ENCODE results near the gene MRPL36.

MRPL36 gene

DNA sequence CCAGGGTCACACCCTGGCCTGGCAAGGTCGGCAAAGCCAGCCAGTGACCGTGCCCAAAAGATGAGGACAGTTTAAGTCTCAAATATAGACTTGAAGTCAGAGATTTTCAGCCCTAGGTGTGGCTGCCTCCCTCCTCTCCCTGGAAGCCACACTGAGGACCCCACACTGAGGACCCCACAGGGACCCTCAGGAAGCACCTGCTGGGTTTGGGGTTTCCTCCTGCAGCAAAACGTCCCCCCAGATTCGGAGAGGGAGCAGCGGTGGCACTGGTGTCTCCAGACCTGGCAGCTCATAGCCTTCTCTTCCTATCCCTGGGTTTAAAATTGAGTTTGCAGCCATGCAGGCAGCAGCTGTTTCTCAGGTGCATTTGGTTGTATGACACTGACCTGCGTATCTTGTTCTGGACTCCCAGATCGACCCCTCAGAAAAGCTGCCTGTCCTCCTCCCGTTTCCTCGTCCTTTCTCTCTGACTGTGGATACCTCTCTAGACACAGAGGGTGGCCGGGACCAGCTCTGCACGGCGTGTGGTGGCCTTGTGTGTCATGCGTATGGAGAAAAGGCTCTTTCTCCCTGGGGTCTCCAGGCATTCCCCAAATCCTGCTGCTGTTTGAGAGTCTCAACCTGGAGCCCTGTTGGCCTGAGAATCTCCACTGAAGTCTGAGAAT is 36.6 kb downstream of the MRPL36 start:
- DNase-seq, result no peak

DNA sequence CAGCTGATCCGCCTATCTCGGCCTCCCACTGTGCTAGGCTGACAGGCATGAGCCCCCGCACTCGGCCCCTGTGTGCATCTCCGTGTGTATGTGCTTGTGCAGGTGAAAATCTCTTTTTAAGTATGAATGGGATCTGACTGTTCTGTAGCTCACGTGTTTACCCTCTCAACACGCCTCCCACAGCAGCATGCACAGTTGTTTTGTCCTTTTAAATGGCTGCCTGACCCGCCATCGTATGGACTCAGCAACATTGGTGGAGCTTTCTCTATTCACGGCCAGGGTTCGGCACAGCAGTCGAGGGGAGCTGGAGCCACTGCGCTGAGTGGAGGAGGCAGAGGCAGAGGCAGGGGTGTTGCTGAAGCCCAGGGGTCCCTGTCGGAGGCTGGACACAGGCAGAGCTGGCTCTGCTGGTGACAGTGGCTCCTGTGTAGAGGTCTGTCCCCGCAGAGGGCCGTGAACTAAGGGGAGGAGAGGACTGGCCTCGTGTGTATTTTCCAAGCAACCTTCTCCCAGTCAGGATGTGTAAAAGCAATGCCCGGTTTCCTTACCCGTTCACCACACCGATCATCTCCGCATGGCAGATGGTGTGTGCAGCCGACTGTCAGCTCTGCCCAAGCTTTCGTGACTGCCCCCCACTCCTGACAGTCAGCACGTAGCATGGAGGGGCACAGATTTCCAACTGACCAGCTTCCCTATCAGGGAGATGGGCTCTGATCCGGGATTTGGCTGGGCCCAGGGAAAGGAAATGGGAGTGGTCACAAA is 37.3 kb downstream of the MRPL36 start:
- DNase-seq, result no peak

DNA sequence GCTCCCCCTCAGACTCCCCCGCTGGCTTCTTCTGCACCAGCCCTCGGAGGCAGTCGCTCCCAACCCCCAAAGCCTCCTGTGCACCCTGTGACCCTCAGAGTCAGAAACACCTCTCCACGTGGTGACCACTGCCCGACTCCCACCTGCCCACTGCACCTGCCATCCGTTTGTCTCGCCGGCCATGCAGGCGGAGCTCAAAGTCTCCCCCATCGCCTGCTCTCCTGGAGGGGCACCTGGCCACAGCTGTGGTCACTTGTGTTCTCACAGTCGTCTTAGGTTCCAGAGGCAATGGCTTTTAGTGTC is 38.2 kb downstream of the MRPL36 start:
- no peak for DNase-seq

DNA sequence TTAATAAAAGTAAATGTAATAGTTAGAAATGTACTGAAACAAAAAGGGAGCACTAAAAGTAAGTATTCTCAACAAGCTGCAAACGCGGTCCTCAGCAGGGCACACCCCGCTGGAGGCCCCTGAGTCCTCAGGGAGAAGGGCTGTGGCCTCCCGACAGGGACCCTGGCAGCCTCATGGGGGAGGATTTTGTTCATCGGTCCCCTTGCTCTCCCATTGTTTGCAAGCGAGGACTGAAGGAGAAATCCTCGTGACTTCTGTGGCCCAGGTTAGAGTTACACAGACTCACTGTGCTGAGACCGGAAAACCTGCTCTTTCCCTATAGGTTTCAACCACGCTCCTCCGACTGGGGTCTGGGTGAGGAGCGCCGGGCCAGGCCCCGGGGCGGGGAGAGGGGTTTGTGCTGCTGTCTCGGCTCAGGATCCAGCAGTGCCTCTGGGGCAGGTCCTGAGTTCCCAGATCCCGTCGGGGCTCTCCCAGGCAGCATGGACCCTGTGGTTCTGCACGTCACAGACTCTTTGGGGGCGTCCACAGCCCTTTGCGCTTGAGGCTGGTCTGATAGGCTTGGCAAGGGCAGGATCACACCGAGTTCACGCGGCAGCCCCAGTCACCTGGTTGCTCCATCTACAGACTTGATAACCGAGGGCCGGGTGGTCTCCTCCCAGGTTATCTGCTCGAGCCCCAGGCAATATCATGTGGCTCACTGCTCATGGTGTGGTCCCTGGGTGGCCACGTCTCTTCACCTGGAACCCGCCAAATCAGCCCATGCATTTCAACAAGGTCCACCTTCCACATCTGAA is 38.8 kb downstream of the MRPL36 start:
- no peak for DNase-seq

DNA sequence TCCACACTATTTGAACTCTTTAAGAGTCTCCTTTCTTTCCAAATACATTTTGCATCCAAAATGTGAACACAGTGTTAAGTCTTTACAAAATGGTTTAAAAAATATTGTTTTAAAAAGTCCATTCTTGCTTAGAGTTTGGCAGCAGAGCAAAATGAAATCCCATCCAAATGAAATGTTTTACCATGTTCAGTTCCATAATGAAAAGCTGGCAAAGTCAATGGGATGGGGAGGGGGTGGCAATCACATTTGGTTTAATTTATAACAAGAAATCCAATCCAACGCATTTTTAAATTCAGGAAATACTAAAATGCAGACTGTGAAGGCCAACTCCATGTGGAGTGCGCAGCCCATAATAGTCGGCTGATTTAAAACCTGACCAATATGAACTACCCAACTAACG is 39.4 kb downstream of the MRPL36 start:
- no peak for DNase-seq

DNA sequence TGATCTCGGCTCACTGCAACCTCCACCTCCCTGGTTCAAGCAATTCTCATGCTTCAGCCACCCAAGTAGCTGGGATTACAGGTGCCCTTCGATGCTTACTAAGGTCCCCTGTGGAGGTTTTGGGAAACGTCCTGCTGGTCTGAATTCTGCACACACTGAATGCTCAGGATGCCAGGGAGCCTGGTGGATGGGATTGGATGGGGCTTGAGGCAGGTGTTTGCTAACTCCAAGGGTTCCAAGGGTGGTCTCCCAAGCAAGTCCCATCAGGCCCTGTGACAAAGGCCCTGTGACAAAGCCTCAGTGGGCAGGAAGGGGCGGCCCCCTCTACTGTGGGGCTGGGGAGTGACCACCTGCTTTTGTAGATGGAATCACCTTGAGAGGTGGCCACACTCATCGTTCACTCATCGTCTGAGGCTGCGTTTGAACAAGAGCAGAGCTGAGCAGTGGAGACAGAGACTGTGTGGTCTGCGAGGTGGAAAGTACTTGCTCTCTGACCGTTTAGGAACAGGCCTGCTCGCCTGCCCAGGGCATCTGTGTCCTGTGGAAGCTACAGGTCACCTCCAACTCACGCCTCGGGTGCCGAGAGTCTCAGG is 40.2 kb downstream of the MRPL36 start:
- DNase-seq, result no peak

DNA sequence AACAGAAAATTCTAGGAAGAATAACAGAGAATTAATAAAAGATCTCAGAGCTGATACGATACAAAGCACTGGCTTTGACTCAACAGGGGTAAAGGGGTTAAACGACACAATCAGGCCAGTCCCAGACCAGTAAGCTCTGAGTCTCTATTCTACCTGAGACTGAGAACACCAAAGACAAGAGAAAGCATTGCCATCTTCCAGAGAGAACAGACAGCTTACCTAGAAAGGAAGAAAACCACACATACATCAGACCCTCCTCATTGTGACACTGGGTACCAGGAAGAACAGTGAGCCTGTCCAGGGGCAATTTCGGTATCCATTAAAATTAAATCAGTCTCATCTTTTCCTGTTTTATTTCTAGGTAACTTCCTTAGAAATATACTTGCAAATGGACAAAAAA is 41.1 kb downstream of the MRPL36 start:
- DNase-seq, result no peak

DNA sequence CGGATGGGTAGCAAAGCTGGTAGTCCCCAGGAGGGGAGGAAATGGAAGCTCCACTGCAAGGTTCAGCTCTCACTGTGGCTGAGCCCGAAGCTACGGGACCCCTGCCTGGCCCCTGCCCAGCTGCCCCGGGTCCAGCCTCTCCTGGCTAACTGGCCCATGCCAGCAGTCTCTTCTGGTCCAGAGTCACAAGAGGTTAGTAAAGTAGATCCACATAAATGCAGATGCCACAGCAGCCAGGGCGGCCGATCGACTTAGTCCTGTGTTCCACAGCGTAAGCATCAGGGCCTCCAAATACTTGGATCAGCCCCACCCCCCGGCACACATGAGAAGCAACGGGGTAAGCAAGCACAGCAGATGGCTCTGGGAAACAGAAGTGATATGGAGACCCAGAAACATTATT is 42.1 kb downstream of the MRPL36 start:
- DNase-seq, result no peak

DNA sequence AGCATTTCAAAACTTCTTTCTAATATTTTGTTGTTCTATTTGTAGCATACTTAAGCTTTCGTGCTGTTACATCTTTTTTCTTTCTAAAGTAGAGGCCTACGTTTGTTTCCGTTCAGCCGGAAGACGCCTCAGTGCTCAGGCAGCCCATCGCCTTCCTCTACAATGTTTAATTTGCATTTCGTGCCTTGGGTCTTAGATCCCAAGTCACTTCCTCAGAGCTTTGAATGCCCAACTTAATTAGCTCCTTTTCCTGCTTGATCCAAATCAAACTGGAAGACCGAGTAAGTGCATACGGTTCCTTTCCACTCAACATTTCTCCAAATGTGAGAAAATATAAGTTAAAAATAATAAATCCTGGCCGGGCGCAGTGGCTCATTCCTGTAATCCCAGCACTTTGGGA is 43.2 kb downstream of the MRPL36 start:
- DNase-seq, result no peak

DNA sequence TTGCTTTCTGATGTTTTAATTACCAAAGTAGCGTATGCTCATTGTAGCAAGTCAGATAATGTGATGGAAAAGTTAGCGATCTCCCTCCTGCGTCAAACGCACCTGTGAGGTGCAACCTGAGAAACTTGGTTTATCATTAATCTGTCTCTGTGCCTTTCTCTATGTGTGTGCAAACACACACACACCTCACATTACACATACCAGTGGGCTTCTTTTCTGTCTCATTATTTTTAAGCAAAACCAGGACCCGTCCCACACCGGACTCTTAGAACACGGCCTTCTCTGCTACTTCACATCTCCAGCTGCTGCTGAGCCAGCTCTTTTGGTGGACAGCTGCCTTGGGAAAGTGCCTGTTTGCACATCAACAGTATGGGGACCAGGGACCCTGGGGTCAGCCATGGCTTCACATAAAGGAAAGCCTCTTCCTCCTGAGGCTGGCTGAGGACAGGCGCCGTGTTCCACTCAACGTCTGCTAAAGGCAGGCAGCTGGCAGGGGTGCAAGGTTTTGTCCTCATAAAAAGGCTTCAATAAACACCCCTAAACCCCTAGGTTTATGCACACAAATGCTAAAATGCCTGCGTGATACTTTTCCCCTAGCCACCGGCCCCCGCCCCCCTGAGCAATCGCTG is 44.2 kb downstream of the MRPL36 start:
- DNase-seq, result no peak

DNA sequence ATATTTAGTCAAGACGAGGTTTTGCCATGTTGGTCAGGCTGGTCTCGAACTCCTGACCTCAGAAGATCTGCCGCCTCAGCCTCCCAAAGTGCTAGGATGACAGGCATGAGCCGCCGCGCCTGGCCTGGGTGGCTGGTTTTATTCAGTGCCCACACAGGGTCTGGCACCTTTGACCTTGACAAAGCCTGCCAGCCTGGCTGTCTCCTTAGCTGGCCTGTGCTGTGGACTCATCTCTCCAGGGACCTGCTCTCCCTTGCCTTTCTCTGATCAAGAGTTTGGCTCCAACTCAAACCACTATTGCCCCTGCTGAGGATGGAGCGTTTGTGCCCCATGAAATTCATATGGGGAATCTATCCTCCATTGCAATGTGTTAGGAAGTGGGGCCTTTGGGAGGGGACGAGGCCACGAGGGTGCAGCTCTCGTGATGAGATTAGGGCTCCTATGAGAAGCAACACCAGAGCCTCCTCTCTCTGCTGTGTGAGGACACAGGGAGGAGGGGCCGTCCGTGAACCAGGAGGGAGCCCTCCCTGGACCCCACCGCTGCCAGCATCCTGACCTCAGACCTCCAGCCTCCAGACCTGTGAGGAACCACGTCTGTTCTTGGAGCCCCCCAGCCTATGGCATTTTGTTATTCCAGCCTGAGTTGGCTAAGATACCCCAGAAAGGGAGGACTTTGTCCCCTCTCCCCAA is 45.0 kb downstream of the MRPL36 start:
- DNase-seq, result no peak

DNA sequence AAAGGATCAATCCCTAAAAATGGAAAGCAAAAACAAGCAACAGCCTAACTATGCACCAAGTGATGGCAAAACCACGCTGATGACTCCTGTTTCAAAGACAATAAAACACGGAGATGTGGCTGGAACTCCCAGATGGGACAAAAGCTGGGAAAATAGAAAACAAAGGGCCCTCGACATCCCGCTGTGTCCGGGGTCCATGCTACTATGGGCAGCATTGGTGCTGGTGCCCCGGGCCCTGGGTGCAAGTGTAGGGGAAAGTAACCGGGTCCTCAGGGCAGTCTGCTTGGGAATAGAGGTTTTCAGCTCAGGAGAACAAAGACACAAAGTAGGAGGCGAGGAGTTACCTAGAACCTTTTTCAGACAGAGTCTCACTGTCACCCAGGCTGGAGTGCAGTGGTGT is 46.1 kb downstream of the MRPL36 start:
- DNase-seq, result no peak

DNA sequence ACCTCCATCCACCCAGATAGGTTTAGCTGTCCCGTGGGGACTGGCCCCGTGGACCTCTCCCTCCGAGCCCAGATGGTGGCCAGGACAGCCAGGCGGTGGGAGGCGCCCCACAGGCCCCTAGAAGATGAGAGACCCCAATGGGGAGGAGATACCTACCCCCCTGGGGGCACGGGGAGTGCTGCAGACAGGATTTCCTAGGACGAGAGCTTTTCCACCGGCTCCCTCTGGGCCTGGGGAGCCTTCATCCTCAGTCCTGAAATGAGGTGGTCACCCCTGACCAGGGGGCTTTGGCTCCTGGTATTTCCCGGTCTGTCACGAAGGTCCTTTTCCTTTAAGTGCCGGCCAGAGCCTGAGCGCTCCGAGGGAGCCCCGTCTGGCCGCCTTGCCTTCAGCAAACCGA is 46.8 kb downstream of the MRPL36 start:
- no peak for DNase-seq

DNA sequence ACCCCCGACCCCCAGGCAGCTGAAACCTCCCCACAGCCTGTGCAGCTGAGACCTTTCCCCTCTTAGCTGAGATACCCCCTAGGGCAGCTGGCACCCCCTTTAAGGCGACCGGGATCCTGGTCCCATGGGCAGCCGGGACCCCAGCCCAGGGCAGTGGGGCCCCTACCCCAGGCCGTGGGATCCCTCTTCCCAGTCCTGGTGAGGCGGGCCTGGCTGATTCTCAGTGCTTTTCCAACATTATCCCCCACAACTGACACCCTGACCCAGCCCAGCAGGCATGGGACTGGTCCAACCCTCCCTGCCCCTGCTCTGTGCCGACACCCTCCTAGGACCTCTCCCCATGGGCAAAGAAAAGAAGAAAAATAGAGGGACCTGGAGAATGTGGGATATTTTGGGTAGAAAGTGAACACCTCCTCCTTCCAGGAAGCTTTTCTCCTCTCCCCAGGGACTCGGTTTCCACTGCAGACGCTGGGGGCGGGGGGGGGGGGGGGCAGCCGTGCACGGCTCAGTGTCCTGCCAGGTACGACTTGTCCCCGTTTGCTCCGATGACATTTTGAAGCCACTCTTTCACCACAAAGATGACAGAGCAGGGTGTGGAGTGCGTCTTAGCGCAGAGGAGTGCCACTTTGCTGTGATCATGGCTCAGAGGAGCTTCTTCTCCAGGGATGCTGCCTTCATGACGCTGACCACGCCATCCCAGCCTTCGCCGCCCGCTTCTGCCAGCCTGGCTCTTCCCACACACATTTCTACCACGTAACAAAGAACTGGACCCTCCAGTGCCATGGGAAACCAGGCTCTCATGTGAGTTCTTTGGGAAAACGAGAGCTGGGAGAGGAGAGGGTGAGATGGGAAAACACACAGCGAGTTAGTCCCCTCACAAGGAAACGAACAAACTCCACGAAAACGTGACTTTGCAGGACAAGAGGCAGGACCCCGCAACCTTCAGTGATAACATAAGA is 47.5 kb downstream of the MRPL36 start:
- no peak for DNase-seq

DNA sequence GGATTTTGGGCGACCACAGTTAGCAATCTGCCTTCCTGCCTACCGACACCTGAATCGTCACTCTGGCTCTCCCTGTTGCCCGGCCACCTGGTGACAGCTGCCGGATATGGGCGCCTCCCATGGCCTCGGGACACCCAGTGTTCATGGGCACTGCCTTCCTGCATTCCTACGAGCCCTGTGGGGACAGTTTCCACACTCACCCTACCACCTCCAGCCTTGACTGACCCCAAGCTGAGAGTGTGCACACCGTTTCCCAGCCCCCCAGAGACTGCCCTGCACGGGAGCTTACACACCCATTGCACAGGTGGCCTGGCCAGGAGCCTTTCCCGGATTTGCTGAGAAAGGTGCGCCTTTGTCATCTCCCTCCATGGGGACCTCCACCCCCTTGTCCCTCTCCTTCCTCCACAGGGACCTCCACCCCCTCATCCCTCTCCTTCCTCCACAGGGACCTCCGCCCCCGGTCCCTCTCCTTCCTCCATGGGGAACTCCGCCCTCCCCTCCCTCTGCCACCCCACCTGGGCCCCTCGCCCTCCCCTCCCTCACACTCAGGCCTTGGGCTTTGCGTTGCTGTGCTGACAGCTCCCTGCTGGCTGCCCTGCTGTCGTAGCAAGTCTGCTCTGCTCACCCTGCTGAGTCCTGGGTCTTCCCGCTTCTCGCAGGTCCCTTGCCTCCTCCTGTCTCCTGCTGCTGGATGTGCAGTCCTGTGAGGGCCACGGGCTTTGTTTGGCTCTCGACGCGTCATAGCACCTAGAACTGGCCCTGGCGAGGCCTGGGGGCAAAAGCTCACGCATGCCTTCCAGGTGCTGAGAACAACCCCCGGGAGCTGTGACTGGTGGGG is 48.4 kb downstream of the MRPL36 start:
- no peak for DNase-seq

DNA sequence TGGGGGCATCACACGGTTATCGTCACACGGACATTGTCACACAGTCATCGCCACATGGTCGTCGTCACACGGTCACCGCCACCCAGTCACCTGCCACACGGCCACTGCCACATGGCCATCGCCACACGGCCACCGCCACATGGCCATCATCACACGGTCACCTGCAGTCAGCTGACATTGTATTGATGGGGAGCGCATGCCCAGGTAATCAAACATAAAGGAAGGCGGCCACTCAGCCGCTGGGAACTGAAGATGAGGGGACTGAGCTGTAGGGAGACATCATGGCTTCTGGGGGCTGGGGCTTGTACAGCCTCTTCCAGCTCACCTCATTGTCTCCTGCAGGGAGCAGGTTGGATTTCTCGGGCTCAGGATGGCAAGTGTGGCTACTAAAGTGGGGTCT is 49.2 kb downstream of the MRPL36 start:
- DNase-seq, result no peak

DNA sequence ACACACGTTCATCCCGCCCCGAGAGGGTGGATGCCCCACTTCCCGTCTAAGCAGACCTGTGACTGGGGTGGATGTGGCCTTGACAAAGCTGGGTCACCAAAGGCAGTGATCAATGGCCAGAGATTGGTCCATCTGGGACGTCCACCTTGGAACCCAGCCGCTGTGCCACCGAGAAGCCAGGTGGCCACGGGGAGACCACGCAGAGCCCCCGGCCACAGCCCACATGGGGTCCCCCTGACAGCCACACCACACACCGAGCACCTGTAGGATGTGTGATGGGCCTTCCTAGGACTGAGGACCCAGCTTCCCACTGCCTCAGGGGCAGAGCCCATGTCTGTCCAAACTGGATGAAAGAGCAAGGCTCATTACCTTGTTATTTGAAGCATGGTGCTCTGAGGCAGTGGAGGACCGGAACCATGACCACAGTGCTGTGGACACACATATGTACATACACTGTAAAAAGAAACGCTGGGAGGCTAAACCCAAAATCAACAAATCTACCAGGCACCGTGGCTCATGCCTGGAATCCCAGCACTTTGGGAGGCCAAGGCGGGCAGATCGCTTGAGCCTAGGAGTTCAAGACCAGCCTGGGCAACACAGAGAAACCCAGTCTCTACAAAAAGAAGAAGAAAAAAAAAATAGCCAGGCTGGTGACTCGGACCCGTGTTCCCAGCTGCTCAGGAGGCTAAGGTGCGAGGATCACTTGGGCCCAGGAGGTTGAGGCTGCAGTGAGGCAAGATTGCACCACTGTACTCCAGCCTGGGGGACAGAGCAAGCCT is 50.1 kb downstream of the MRPL36 start:
- DNase-seq, result no peak

DNA sequence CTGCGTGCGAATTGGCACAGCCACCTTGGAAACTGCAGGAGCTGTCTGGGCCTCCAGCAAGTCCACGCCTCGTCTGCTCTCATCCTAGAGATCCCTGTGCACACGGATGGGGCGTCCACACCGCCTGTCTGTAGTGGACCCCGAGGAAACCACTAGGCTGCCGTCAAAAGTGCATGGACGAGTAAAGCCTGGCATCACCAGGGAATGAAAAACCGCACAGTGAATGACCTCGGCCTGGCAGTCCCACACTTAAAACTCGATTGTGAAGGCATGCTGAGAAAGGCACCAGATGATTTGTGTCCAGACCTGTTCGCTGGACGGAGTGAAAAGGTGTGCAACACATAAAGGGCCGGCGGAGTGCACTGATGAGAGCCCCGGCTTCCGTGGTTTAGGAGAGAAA is 50.8 kb downstream of the MRPL36 start:
- no peak for DNase-seq

All from stimulated activated CD4-positive, alpha-beta T cell treated with anti-CD3 and anti-CD28 coated beads, Interleukin-4, amount 100 ng/mL, for 4 hours (primary cell).